Right lobe of liver (tissue), 4 donors: ENCODE data around the gene ACRBP.

Experiments
- POLR2A ChIP-seq: fragments of 450-650 bp; IDR thresholded peaks from one replicate; pipeline ENCODE4 v1.6.1; 2017; ENCODE audit warnings: antibody characterized with exemption, mild to moderate bottlenecking
- TF ChIP-seq, protein P1 (sequence below), 4 donors: fragments of 200-600 bp in 3 of 4; fragments of 450-650 bp in 1 of 4; IDR thresholded peaks; one replicate each; pipeline versions ENCODE4 v1.5.1 to v1.8.0; 2016 to 2022; ENCODE audit warnings: antibody characterized with exemption in 4 of 4, mild to moderate bottlenecking in 2 of 4
- donor health status: DM: no; HTN: no; CAD: no.
- donor health status: DM: no; HTN: no; CAD: no.
- donor health status: DM: no; HTN: yes; CAD: no.

- TF ChIP-seq, protein P1, sequence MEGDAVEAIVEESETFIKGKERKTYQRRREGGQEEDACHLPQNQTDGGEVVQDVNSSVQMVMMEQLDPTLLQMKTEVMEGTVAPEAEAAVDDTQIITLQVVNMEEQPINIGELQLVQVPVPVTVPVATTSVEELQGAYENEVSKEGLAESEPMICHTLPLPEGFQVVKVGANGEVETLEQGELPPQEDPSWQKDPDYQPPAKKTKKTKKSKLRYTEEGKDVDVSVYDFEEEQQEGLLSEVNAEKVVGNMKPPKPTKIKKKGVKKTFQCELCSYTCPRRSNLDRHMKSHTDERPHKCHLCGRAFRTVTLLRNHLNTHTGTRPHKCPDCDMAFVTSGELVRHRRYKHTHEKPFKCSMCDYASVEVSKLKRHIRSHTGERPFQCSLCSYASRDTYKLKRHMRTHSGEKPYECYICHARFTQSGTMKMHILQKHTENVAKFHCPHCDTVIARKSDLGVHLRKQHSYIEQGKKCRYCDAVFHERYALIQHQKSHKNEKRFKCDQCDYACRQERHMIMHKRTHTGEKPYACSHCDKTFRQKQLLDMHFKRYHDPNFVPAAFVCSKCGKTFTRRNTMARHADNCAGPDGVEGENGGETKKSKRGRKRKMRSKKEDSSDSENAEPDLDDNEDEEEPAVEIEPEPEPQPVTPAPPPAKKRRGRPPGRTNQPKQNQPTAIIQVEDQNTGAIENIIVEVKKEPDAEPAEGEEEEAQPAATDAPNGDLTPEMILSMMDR (IDR thresholded peaks at IDR 0.05), result no peak
- no peak for TF ChIP-seq POLR2A
These were observed 14.9 kb downstream of the ACRBP start for GRCh38 chr12:6632026-6632983.
